GM10266 (cell line): ENCODE measurements around the gene FILIP1L.

Experiments used
- DNase-seq: peaks from one replicate; pipeline ENCODE4 v3.0.0; 2012; ENCODE audit errors: extremely low spot score
- CTCF ChIP-seq: IDR thresholded peaks from 2 replicates; pipeline ENCODE4 v1.5.1; 2012; ENCODE audit warnings: mild to moderate bottlenecking, low read depth; ENCODE audit not compliant: control insufficient read depth, insufficient read depth; ENCODE audit errors: missing control alignments

Gene FILIP1L

GRCh38 chr3:99910752-99911290 lies 203.5 kb downstream of the FILIP1L start:
- no peak for TF ChIP-seq CTCF
- no peak for DNase-seq

GRCh38 chr3:99909714-99910495 lies 204.4 kb downstream of the FILIP1L start:
- no peak for DNase-seq
- TF ChIP-seq CTCF = no peak

- no peak for TF ChIP-seq CTCF
- DNase-seq = no peak
Measured at GRCh38 chr3:99907959-99908544, 206.2 kb downstream of the FILIP1L start.

GRCh38 chr3:99903869-99904268 lies 210.4 kb downstream of the FILIP1L start:
- no peak for TF ChIP-seq CTCF
- DNase-seq = no peak

GRCh38 chr3:99902091-99902490 lies 212.2 kb downstream of the FILIP1L start:
- no peak for TF ChIP-seq CTCF
- DNase-seq = no peak

- no peak for TF ChIP-seq CTCF
- no peak for DNase-seq
Measured at GRCh38 chr3:99901200-99901926, 212.9 kb downstream of the FILIP1L start.
